Neural cell (in vitro differentiated cells): ENCODE data around the gene CRLF1. TPM values are rescaled to one million over a fixed set of nuclear protein-coding genes. Genes with fewer than 3 reads are reported as not detected.
"Not testable (repeated sequence)": the region's sequence is repeated elsewhere in the genome, so short reads cannot be mapped to it uniquely, and the experiment has no call there.

Source experiments
- H2AFZ ChIP-seq: fragments of 200-600, 300-800 bp; sonication (generic), shearing (Covaris generic); 2 replicates; pipeline ENCODE4 v1.6.0; 2014; ENCODE audit warnings: low read depth, mild to moderate bottlenecking, antibody characterized with exemption, low read length, moderate library complexity
- H3F3A ChIP-seq: fragments of 200-600 bp; shearing (Covaris generic); 2 replicates; pipeline ENCODE4 v1.6.1; 2016; ENCODE audit warnings: mild to moderate bottlenecking, moderate library complexity, mixed read lengths, antibody characterized with exemption, low read length; ENCODE audit not compliant: insufficient read depth, poor library complexity, severe bottlenecking
- H3K27ac ChIP-seq: fragments of 200-600, 300-800 bp; sonication (generic), shearing (Covaris generic); 2 replicates; pipeline ENCODE4 v1.5.1; 2014; ENCODE audit warnings: mild to moderate bottlenecking, low read length, moderate library complexity
- H3K27me3 ChIP-seq: fragments of 300-800, 200-600 bp; sonication (generic), shearing (Covaris generic); 2 replicates; pipeline ENCODE4 v1.6.0; 2014; ENCODE audit warnings: mild to moderate bottlenecking, low read depth, low read length, moderate library complexity; ENCODE audit not compliant: insufficient read depth
- H3K36me3 ChIP-seq: fragments of 300-800, 200-600 bp; sonication (generic), shearing (Covaris generic); 2 replicates; pipeline ENCODE4 v1.5.1; 2014; ENCODE audit warnings: mild to moderate bottlenecking, antibody characterized with exemption, low read length, moderate library complexity; ENCODE audit not compliant: insufficient read depth
- H3K4me2 ChIP-seq: fragments of 300-800, 200-600 bp; sonication (generic), shearing (Covaris generic); 2 replicates; pipeline ENCODE4 v1.6.0; 2014; ENCODE audit warnings: mild to moderate bottlenecking, low read length
- H3K4me3 ChIP-seq: fragments of 300-800, 200-600 bp; sonication (generic), shearing (Covaris generic); 2 replicates; pipeline ENCODE4 v1.5.1; 2014; ENCODE audit warnings: mild to moderate bottlenecking, low read length, moderate library complexity
- H3K79me2 ChIP-seq: fragments of 200-600 bp; shearing (Covaris generic); replicated peaks from 2 replicates; pipeline ENCODE4 v1.6.0; 2014; ENCODE audit warnings: mild to moderate bottlenecking, low read length, moderate library complexity; ENCODE audit not compliant: insufficient read depth
- H3K9ac ChIP-seq: fragments of 300-800, 200-600 bp; sonication (generic), shearing (Covaris generic); 2 replicates; pipeline ENCODE4 v1.6.1; 2016; ENCODE audit warnings: mild to moderate bottlenecking, low read length, mixed read lengths
- H3K9me2 ChIP-seq: fragments of 200-600 bp; shearing (Covaris generic); 2 replicates; pipeline ENCODE4 v1.6.1; 2016; ENCODE audit warnings: mild to moderate bottlenecking, low read length, mixed read lengths; ENCODE audit not compliant: insufficient read depth
- H3K9me3 ChIP-seq: fragments of 200-600, 300-800 bp; sonication (generic), shearing (Covaris generic); 2 replicates; pipeline ENCODE4 v1.6.1; 2016; ENCODE audit warnings: mild to moderate bottlenecking, mixed run types, low read length, moderate library complexity, mixed read lengths
- H4K20me1 ChIP-seq: fragments of 200-600 bp; shearing (Covaris generic); 2 replicates; pipeline ENCODE4 v1.6.1; 2016; ENCODE audit warnings: mild to moderate bottlenecking, mixed run types; ENCODE audit not compliant: insufficient read depth
- EP300 ChIP-seq: fragments of 450-650 bp; conservative IDR thresholded peaks from 2 replicates; pipeline ENCODE4 v1.6.1; 2014; ENCODE audit warnings: antibody characterized with exemption, mild to moderate bottlenecking, moderate library complexity; ENCODE audit not compliant: poor library complexity, severe bottlenecking
- EZH2 ChIP-seq: fragments of 200-600, 300-800 bp; shearing (Covaris generic), sonication (generic); IDR thresholded peaks from 2 replicates; pipeline ENCODE4 v1.6.1; 2014; ENCODE audit warnings: antibody characterized with exemption, low read length, borderline replicate concordance, mild to moderate bottlenecking; ENCODE audit not compliant: insufficient read depth, poor library complexity, severe bottlenecking
- MXI1 ChIP-seq: fragments of 450-650 bp; conservative IDR thresholded peaks from 2 replicates; pipeline ENCODE4 v1.6.1; 2014; ENCODE audit warnings: antibody characterized with exemption, mild to moderate bottlenecking; ENCODE audit not compliant: poor library complexity, severe bottlenecking
- POLR2AphosphoS5 ChIP-seq: IDR thresholded peaks from 2 replicates; pipeline ENCODE4 v1.6.1; 2012
- RAD21 ChIP-seq: fragments of 450-650 bp; conservative IDR thresholded peaks from 2 replicates; pipeline ENCODE4 v1.6.1; 2014; ENCODE audit warnings: antibody characterized with exemption, mild to moderate bottlenecking, moderate library complexity
- SMC3 ChIP-seq: fragments of 450-650 bp; conservative IDR thresholded peaks from 2 replicates; pipeline ENCODE4 v1.6.1; 2014; ENCODE audit warnings: antibody characterized with exemption, mild to moderate bottlenecking, moderate library complexity; ENCODE audit not compliant: poor library complexity
- TAF1 ChIP-seq: IDR thresholded peaks from 2 replicates; pipeline ENCODE4 v1.6.1; 2012; ENCODE audit warnings: low read depth
- polyA plus RNA-seq: library from polyadenylated mRNA; depleted of rRNA; stranded (reverse); fragments of >200 nt; gene quantifications from 2 replicates; pipeline ENCODE4 v1.2.3, GENCODE V29; 2014
- TF ChIP-seq, protein P1 (sequence below): fragments of 450-650 bp; IDR thresholded peaks from 2 replicates; pipeline ENCODE4 v1.5.1; 2014; ENCODE audit warnings: antibody characterized with exemption, mild to moderate bottlenecking, moderate library complexity; ENCODE audit not compliant: poor library complexity, severe bottlenecking
- TF ChIP-seq, protein P2 (sequence below): IDR thresholded peaks from 2 replicates; pipeline ENCODE4 v1.6.1; 2012; ENCODE audit warnings: borderline replicate concordance

The CRLF1 gene
- polyA plus RNA-seq, 1 donor from 2014 or later: 14.2 TPM

DNA sequence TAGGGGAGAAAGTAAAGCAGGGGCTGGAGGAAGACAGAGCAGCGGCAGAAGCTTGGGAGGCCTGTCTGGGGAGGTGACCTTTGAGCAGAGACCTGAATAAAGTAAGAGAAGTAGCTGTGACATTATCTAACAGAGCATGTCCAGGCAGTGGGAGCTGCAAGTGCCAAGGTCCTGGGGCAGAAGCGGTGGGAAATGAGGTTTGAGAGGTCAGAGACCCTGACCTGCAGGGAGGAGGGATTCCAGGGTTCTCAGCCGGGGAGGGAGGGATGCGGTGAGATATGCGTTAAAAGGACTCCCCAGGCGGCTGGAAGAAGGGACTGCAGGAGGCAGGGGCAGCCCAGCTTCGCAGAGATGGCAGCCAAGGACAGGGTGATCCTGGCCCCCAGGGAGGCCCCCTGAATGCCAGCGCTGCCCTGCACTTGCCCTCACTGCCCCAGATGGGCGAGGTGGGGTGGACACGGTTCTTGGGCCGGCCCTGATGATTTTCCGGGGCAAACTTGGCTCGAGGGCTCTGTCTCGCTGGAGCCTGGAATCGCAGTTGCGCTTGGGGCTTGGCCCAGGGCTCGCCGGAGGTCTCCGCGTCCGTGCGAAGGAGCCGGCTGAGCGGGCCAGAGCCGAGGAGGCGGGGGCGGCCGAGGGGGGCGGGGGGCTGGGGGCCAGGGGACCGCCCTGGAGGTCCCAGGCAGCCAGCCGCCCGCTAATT, 3.2 kb downstream of the CRLF1 start:
- Histone ChIP-seq H3K79me2 (no peaks in the 10 kb centered on the region), H3K27me3 (peaks cover 65% of the 10 kb centered on the region), H3K27ac (no peak overlapping the region), H3K9me2 (no peaks in the 10 kb centered on the region), H3F3A (no peaks in the 10 kb centered on the region), H3K9me3 (no peaks in the 10 kb centered on the region), H3K4me2 (no peak overlapping the region), H3K36me3 (no peaks in the 10 kb centered on the region), H4K20me1 (no peaks in the 10 kb centered on the region), H3K9ac (no peak overlapping the region), H2AFZ (no peak overlapping the region), H3K4me3 (no peak overlapping the region)
- TF ChIP-seq, protein P1, sequence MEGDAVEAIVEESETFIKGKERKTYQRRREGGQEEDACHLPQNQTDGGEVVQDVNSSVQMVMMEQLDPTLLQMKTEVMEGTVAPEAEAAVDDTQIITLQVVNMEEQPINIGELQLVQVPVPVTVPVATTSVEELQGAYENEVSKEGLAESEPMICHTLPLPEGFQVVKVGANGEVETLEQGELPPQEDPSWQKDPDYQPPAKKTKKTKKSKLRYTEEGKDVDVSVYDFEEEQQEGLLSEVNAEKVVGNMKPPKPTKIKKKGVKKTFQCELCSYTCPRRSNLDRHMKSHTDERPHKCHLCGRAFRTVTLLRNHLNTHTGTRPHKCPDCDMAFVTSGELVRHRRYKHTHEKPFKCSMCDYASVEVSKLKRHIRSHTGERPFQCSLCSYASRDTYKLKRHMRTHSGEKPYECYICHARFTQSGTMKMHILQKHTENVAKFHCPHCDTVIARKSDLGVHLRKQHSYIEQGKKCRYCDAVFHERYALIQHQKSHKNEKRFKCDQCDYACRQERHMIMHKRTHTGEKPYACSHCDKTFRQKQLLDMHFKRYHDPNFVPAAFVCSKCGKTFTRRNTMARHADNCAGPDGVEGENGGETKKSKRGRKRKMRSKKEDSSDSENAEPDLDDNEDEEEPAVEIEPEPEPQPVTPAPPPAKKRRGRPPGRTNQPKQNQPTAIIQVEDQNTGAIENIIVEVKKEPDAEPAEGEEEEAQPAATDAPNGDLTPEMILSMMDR: peak; percentile 28
- no peak for TF ChIP-seq MXI1

DNA sequence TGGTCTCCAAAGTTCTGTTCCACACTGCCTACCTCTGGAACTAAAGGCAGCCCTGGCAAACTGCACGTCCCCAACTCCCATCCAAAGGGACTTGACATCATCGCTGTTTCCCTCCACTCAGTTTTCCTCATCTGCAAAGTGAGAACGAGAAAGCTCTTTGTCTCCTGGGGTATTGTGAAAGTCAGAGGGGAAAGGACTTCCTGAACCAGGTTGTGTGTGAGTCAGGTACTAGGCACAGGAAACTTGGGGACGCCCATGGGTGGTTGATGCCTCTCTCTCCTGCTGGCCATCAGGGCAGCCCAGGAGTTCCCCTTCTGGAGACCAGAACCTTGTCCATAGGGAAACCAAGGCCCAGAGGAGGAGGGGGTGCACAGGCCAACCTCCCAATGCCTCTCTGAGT, 4.7 kb downstream of the CRLF1 start:
- no peak overlapping the region for H3K4me2 ChIP-seq
- no peaks in the 10 kb centered on the region for H4K20me1 ChIP-seq
- no peaks in the 10 kb centered on the region for H3K36me3 ChIP-seq

DNA sequence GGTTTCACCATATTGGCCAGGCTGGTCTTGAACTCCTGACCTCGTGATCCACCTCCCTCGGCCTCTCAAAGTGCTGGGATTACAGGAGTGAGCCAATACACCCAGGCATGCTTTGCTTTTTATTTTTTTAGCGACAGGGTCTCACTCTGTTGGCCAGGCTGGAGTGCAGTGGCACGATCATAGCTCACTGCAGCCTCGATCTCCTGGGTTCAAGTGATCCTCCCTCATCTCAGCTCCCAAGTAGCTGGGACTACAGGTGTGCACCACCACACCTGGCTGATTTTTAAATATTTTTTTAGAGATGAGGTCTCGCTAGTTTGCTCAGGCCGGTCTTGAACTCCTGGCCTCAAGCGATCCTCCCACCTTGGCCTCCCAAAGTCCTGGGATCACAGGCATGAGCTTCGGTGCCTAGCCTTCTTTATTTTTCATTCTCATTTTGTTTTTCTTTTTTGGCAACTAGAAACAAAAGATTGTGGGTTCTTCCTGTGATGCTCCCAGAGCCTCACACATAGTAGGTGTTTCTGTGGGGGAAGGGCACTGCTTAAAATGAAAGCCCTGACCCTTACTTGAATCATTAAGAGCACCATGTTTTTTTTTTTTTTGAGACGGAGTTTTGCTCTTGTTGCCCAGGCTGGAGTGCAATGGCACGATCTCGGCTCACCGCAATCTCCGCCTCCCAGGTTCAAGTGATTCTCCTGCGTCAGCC, 5.8 kb downstream of the CRLF1 start:
- H3K9ac ChIP-seq, H3K27ac ChIP-seq, H3K4me2 ChIP-seq, H4K20me1 ChIP-seq, H3F3A ChIP-seq, H3K79me2 ChIP-seq, H3K9me2 ChIP-seq, H3K36me3 ChIP-seq, H2AFZ ChIP-seq, H3K4me3 ChIP-seq, H3K9me3 ChIP-seq: not testable (repeated sequence)
- peaks cover 43% of the 10 kb centered on the region for H3K27me3 ChIP-seq

More for the DNA sequence above, 4.7 kb downstream of the CRLF1 start:
- no peaks in the 10 kb centered on the region for H3K9me2 ChIP-seq
- TF ChIP-seq SMC3: no peak
- TF ChIP-seq TAF1: no peak
- TF ChIP-seq, protein P1: no peak
- TF ChIP-seq RAD21: no peak
- no peak for TF ChIP-seq MXI1
- TF ChIP-seq POLR2AphosphoS5: no peak
- TF ChIP-seq, protein P2, sequence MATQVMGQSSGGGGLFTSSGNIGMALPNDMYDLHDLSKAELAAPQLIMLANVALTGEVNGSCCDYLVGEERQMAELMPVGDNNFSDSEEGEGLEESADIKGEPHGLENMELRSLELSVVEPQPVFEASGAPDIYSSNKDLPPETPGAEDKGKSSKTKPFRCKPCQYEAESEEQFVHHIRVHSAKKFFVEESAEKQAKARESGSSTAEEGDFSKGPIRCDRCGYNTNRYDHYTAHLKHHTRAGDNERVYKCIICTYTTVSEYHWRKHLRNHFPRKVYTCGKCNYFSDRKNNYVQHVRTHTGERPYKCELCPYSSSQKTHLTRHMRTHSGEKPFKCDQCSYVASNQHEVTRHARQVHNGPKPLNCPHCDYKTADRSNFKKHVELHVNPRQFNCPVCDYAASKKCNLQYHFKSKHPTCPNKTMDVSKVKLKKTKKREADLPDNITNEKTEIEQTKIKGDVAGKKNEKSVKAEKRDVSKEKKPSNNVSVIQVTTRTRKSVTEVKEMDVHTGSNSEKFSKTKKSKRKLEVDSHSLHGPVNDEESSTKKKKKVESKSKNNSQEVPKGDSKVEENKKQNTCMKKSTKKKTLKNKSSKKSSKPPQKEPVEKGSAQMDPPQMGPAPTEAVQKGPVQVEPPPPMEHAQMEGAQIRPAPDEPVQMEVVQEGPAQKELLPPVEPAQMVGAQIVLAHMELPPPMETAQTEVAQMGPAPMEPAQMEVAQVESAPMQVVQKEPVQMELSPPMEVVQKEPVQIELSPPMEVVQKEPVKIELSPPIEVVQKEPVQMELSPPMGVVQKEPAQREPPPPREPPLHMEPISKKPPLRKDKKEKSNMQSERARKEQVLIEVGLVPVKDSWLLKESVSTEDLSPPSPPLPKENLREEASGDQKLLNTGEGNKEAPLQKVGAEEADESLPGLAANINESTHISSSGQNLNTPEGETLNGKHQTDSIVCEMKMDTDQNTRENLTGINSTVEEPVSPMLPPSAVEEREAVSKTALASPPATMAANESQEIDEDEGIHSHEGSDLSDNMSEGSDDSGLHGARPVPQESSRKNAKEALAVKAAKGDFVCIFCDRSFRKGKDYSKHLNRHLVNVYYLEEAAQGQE: no peak
- no peak for TF ChIP-seq EP300
- no peak for TF ChIP-seq EZH2
- peaks cover 50% of the 10 kb centered on the region for H3K27me3 ChIP-seq
- no peak overlapping the region for H3K9ac ChIP-seq
- H3K79me2 ChIP-seq: no peaks in the 10 kb centered on the region
- H3F3A ChIP-seq: no peaks in the 10 kb centered on the region
- no peak overlapping the region for H3K4me3 ChIP-seq
- no peak overlapping the region for H2AFZ ChIP-seq
- H3K9me3 ChIP-seq: no peaks in the 10 kb centered on the region
- no peak overlapping the region for H3K27ac ChIP-seq
